GM12878 (cell line): ENCODE data around the gene KCNG1. TPM values are rescaled to one million over a fixed set of nuclear protein-coding genes. Genes with fewer than 3 reads are reported as not detected.

ENCODE experiments used
- ATAC-seq: fragments of 200-7000 bp; cut with Tn5 transposase; 3 replicates; pipeline ENCODE4 v1.9.1; 2020; ENCODE audit warnings: mild to moderate bottlenecking, moderate library complexity
- BruUV-seq: library from RNA; stranded (reverse); fragments of 400-500 nt; replicated peaks from 2 replicates; lab custom pipeline; 2021; lab: Mats Ljungman, UMichigan
- CTCF ChIA-PET: fragments of 300-600 bp; sonication (Branson Sonifier 250); formaldehyde crosslinking; extraction: SDS; loops from one replicate; lab custom pipeline; 2021; ENCODE audit warnings: inconsistent platforms; lab: Yijun Ruan, JAX
- POLR2A ChIA-PET: fragments of 350-600 bp; formaldehyde crosslinking; extraction: SDS; loops from one replicate; lab custom pipeline; 2021; ENCODE audit warnings: inconsistent platforms; lab: Charles Lee
- RAD21 ChIA-PET: fragments of 300-600 bp; sonication (Branson Sonifier 250); formaldehyde crosslinking; loops from one replicate; lab custom pipeline; 2023; ENCODE audit warnings: antibody characterized with exemption; ENCODE audit not compliant: unreplicated experiment; lab: Charles Lee
- SMC1A ChIA-PET: fragments of 300-600 bp; sonication (Branson Sonifier 250); formaldehyde crosslinking; loops from one replicate; lab custom pipeline; 2023; ENCODE audit not compliant: unreplicated experiment, uncharacterized antibody; lab: Charles Lee
- DNase-seq: peaks from one replicate; pipeline ENCODE4 v3.0.0-alpha.2; 2011; ENCODE audit warnings: low read depth, low spot score
- FAIRE-seq: peaks from 3 replicates; lab custom pipeline; 2011; peaks lifted over from hg19 to GRCh38; lab: Jason Lieb, UNC
- H2AFZ ChIP-seq: 2 replicates; pipeline ENCODE4 v1.6.0; 2011; ENCODE audit warnings: low read depth, low read length, control low read depth; ENCODE audit not compliant: control insufficient read depth
- H3K27ac ChIP-seq: 2 replicates; pipeline ENCODE4 v1.5.1; 2011; ENCODE audit warnings: control low read depth; ENCODE audit not compliant: control insufficient read depth, insufficient read depth
- H3K27me3 ChIP-seq, 2 experiments: replicated peaks in 1 of 2; 2 replicates each; pipeline versions ENCODE4 v1.6.0 to v1.6.1; 2011; ENCODE audit warnings: low read length in 1 of 2; ENCODE audit not compliant: control insufficient read depth in 2 of 2, insufficient read depth in 2 of 2
- H3K36me3 ChIP-seq, 2 experiments: 2 replicates each; pipeline ENCODE4 v1.5.1; 2011; ENCODE audit warnings: low read length in 1 of 2; ENCODE audit not compliant: control insufficient read depth in 2 of 2, insufficient read depth in 2 of 2
- H3K4me1 ChIP-seq: 2 replicates; pipeline ENCODE4 v1.6.1; 2011; ENCODE audit warnings: mild to moderate bottlenecking, low read length, moderate library complexity, mixed read lengths; ENCODE audit not compliant: control insufficient read depth, insufficient read depth
- H3K4me2 ChIP-seq: 2 replicates; pipeline ENCODE4 v1.6.0; 2011; ENCODE audit warnings: control low read depth; ENCODE audit not compliant: control insufficient read depth, insufficient read depth
- H3K4me3 ChIP-seq: fragments of 200-600 bp; sonication (generic); 2 replicates; pipeline ENCODE4 v1.5.1; 2016
- H3K79me2 ChIP-seq: 2 replicates; pipeline ENCODE4 v1.6.0; 2011; ENCODE audit warnings: low read length; ENCODE audit not compliant: control insufficient read depth, insufficient read depth
- H3K9ac ChIP-seq: 2 replicates; pipeline ENCODE4 v1.8.0; 2011; ENCODE audit warnings: low read length, control low read depth, mixed read lengths; ENCODE audit not compliant: control insufficient read depth, insufficient read depth
- H3K9me3 ChIP-seq: replicated peaks from 3 replicates; pipeline ENCODE4 v1.5.1; 2011; ENCODE audit warnings: mild to moderate bottlenecking, low read length; ENCODE audit not compliant: control insufficient read depth, insufficient read depth
- H4K20me1 ChIP-seq: 2 replicates; pipeline ENCODE4 v1.6.0; 2011; ENCODE audit not compliant: control insufficient read depth, insufficient read depth
- ATF3 ChIP-seq: IDR thresholded peaks from 2 replicates; pipeline ENCODE4 v1.6.1; 2011; ENCODE audit warnings: low read depth, mild to moderate bottlenecking, low read length, moderate library complexity, borderline replicate concordance; ENCODE audit errors: extremely low read depth
- BACH1 ChIP-seq: fragments of 450-650 bp; IDR thresholded peaks from 2 replicates; pipeline ENCODE4 v1.6.1; 2017; ENCODE audit warnings: mild to moderate bottlenecking, borderline replicate concordance
- BCL11A ChIP-seq: IDR thresholded peaks from 2 replicates; pipeline ENCODE4 v1.6.1; 2011; ENCODE audit warnings: low read depth, low read length
- EZH2 ChIP-seq: IDR thresholded peaks from 2 replicates; pipeline ENCODE4 v1.6.1; 2012; ENCODE audit warnings: low read depth, mild to moderate bottlenecking, control low read depth, inconsistent platforms, low read length, borderline replicate concordance; ENCODE audit not compliant: control insufficient read depth
- FOS ChIP-seq: IDR thresholded peaks from 3 replicates; pipeline ENCODE4 v1.6.1; 2011; ENCODE audit warnings: borderline replicate concordance; ENCODE audit not compliant: insufficient read length; ENCODE audit errors: extremely low read depth
- FOXK2 ChIP-seq: fragments of 450-650 bp; IDR thresholded peaks from 2 replicates; pipeline ENCODE4 v1.6.1; 2017; ENCODE audit warnings: mild to moderate bottlenecking, moderate library complexity
- HDGF ChIP-seq: fragments of 450-650 bp; IDR thresholded peaks from 2 replicates; pipeline ENCODE4 v1.6.1; 2016; ENCODE audit warnings: antibody characterized with exemption
- IKZF2 ChIP-seq, 2 experiments: fragments of 450-650 bp; IDR thresholded peaks; 2 replicates each; pipeline ENCODE4 v1.6.1; 2017; ENCODE audit warnings: mild to moderate bottlenecking in 2 of 2, moderate library complexity in 2 of 2
- MAX ChIP-seq: IDR thresholded peaks from 2 replicates; pipeline ENCODE4 v1.6.1; 2012; ENCODE audit warnings: low read depth, low read length, improper control_type of control experiment
- PML ChIP-seq: IDR thresholded peaks from 2 replicates; pipeline ENCODE4 v1.6.1; 2012; ENCODE audit warnings: low read length, inconsistent platforms
- SKIL ChIP-seq: fragments of 450-650 bp; IDR thresholded peaks from 2 replicates; pipeline ENCODE4 v1.6.1; 2017; ENCODE audit warnings: mild to moderate bottlenecking, low read depth, inconsistent platforms; ENCODE audit not compliant: poor library complexity, severe bottlenecking
- SMAD1 ChIP-seq: fragments of 450-650 bp; IDR thresholded peaks from 2 replicates; pipeline ENCODE4 v1.6.1; 2018; ENCODE audit warnings: mild to moderate bottlenecking, low read depth; ENCODE audit not compliant: partially characterized antibody
- SP1 ChIP-seq: IDR thresholded peaks from one replicate; pipeline ENCODE4 v1.6.1; 2011; ENCODE audit warnings: low read depth, low read length
- SREBF1 ChIP-seq: IDR thresholded peaks from 2 replicates; pipeline ENCODE4 v1.6.1; 2012; ENCODE audit warnings: mild to moderate bottlenecking, low read length
- YY1 ChIP-seq: IDR thresholded peaks from 2 replicates; pipeline ENCODE4 v1.6.1; 2011; ENCODE audit warnings: low read depth, mild to moderate bottlenecking, low read length
- ZBTB33 ChIP-seq: fragments of 450-650 bp; IDR thresholded peaks from 2 replicates; pipeline ENCODE4 v1.6.1; 2017; ENCODE audit warnings: mild to moderate bottlenecking
- ZNF207 ChIP-seq: fragments of 450-650 bp; IDR thresholded peaks from 2 replicates; pipeline ENCODE4 v1.6.1; 2014; ENCODE audit warnings: antibody characterized with exemption, mild to moderate bottlenecking, borderline replicate concordance
- ZNF217 ChIP-seq: fragments of 450-650 bp; IDR thresholded peaks from 2 replicates; pipeline ENCODE4 v1.6.1; 2017; ENCODE audit warnings: antibody characterized with exemption, mild to moderate bottlenecking
- ZNF24 ChIP-seq: fragments of 450-650 bp; IDR thresholded peaks from 2 replicates; pipeline ENCODE4 v1.6.1; 2017; ENCODE audit warnings: antibody characterized with exemption, mild to moderate bottlenecking
- WGBS: methylation state at CpG from one replicate; pipeline ENCODE4 v1.1.6; 2016; ENCODE audit warnings: low lambda C conversion rate; ENCODE audit not compliant: insufficient replicate concordance, insufficient coverage; ENCODE audit errors: missing lambda C conversion rate; 5-methylcytosine and 5-hydroxymethylcytosine counted together
- in situ Hi-C: fragments of 300-500 bp; cut with MboI; formaldehyde crosslinking; loops from 9 replicates; pipeline ENCODE4 v1.14.3; 2018; ENCODE audit warnings: mixed read lengths
- intact Hi-C: fragments of 100-400 bp; cut with micrococcal nuclease; formaldehyde crosslinking; loops from one replicate; pipeline ENCODE4 v1.14.2; 2022; ENCODE audit not compliant: unreplicated experiment
- polyA plus RNA-seq, 11 experiments: library from polyadenylated mRNA; depleted of rRNA in 4 of 11; unstranded in 6 of 11; stranded (reverse) in 5 of 11; fragments of >200 nt; fragmentation: Nextera tagmentation in 4 of 11; fragmentation: Illumina TruSeq in 1 of 11; extraction: Ambion mirVana in 4 of 11; extraction: Trizol in 1 of 11; gene quantifications; 1 replicate in 1 of 11; 2 replicates in 10 of 11; pipeline versions ENCODE4 v1.2.1 to v1.2.3, GENCODE V29; 2011 to 2016; ENCODE audit warnings: inconsistent platforms in 2 of 11, missing spikeins in 2 of 11, low read depth in 1 of 11
- total RNA-seq, 4 experiments: library from RNA; depleted of rRNA in 3 of 4; stranded (reverse); fragments of >200 nt in 3 of 4; fragmentation: Illumina TruSeq in 1 of 4; extraction: Trizol in 1 of 4; gene quantifications; 2 replicates each; pipeline versions ENCODE4 v1.2.1 to v1.2.3, GENCODE V29; 2013 to 2021

The KCNG1 gene
- total and polyA plus RNA-seq, 10 of the 15 experiments (the other 5 are each of a cell fraction or from before 2014, with no cell fraction given), result not detected

- Histone ChIP-seq H3K4me1 (peaks cover 13% of the 10 kb centered on the region), H4K20me1 (no peaks in the 10 kb centered on the region), H3K36me3 (peaks cover 0 to 3% of the 10 kb centered on the region in 2 experiments; a peak in 2 of 4 replicates), H3K4me2 (peak within 1 kb of the TSS; percentile 97), H2AFZ (peak within 1 kb of the TSS; percentile 96), H3K9me3 (no peaks in the 10 kb centered on the region), H3K27ac (peak within 1 kb of the TSS; percentile 96), H3K27me3 (no peaks in the 10 kb centered on the region), H3K9ac (peak within 1 kb of the TSS; percentile 90), H3K79me2 (peaks cover 59% of the 10 kb centered on the region), H3K4me3 (peak within 1 kb of the TSS; percentile 88)
- FAIRE-seq (no peak), DNase-seq (peak; percentile 86), ATAC-seq (peak; percentile 88)
- in situ Hi-C loops, result no loop called here
- ChIA-PET SMC1A (interaction anchor here (0.8 to 1.8 kb wide), 8 partner anchors 12 to 168 kb away, joined by 3 to 26 read pairs (median 6); partner anchors contain the start of genes ADNP and BCAS4), CTCF (interaction anchor here (0.8 to 3.2 kb wide), 9 partner anchors 11 to 169 kb away, joined by 3 to 34 read pairs (median 10); partner anchors contain the start of genes ADNP and BCAS4), POLR2A (interaction anchor here (0.7 to 1.9 kb wide), 8 partner anchors 19 to 805 kb away, joined by 3 to 17 read pairs (median 4); partner anchors contain the start of genes ADNP, BCAS4 and PEDS1), RAD21 (interaction anchor here (0.9 to 2.5 kb wide), 8 partner anchors 22 to 164 kb away, joined by 3 to 29 read pairs (median 6); partner anchors contain the start of genes ADNP and BCAS4)
- 9% methylated on average over 67 of the region's 67 CpGs for WGBS
- BruUV-seq, result TSS peak; percentile 91
- intact Hi-C loops, result loop anchor here (1.0 kb wide), 1 partner anchor 28 kb away; the partner anchor contains the start of gene ADNP
- no peak for TF ChIP-seq ATF3
- TF ChIP-seq EZH2, result no peak
- TF ChIP-seq ZBTB33, result no peak
- TF ChIP-seq FOS, result no peak
- TF ChIP-seq MAX, result no peak
- peak; percentile 55 for TF ChIP-seq BACH1
- TF ChIP-seq HDGF, result peak; percentile 64; the same call in 1 of the 2 replicates
- peak; percentile 98 for TF ChIP-seq SREBF1
- TF ChIP-seq SMAD1, result no peak
- peak; percentile 97 for TF ChIP-seq FOXK2
- no peak for TF ChIP-seq BCL11A
- no peak for TF ChIP-seq IKZF2 (IDR thresholded peaks at IDR 0.05)
- peak; percentile 10 for TF ChIP-seq SP1
- peak; percentile 43 for TF ChIP-seq PML
- peak; percentile 88 for TF ChIP-seq YY1
- TF ChIP-seq ZNF207, result no peak; the same call in 1 of the 2 replicates
- no peak for TF ChIP-seq ZNF217
- TF ChIP-seq ZNF24, result peak; percentile 83
- peak; percentile 95 for TF ChIP-seq SKIL
Measured at GRCh38 chr20:50958615-50959542, 64.0 kb downstream of the KCNG1 start, which contains the start of gene MOCS3. Gene MOCS3, plus strand, starts transcription at chr20:50958818. Its CDS starts 25 bp downstream, at chr20:50958843.
